Astrocyte (in vitro differentiated cells and primary cell): ENCODE data around the gene MSI1. TPM values are rescaled to one million over a fixed set of nuclear protein-coding genes. Genes with fewer than 3 reads are reported as not detected.
A peak's percentile ranks its signal among the peaks of the same experiment; 100 is the strongest.

Experiments used
- DNase-seq: peaks from one replicate; pipeline ENCODE4 v3.0.0-alpha.2; 2010; ENCODE audit warnings: low read depth
- FAIRE-seq: peaks from 2 replicates; lab custom pipeline; 2011; peaks lifted over from hg19 to GRCh38; lab: Jason Lieb, UNC
- H2AFZ ChIP-seq: 2 replicates; pipeline ENCODE4 v1.6.0; 2012; ENCODE audit warnings: low read depth, low read length, inconsistent platforms
- H3K27ac ChIP-seq: 2 replicates; pipeline ENCODE4 v1.5.1; 2011; ENCODE audit warnings: low read depth, low read length, inconsistent platforms
- H3K27me3 ChIP-seq: 2 replicates; pipeline ENCODE4 v1.6.0; 2011; ENCODE audit warnings: low read length, inconsistent platforms; ENCODE audit not compliant: insufficient read depth
- H3K36me3 ChIP-seq: 2 replicates; pipeline ENCODE4 v1.5.1; 2011; ENCODE audit warnings: low read length, inconsistent platforms; ENCODE audit not compliant: insufficient read depth
- H3K4me1 ChIP-seq: 2 replicates; pipeline ENCODE4 v1.5.1; 2011; ENCODE audit warnings: low read length, inconsistent platforms; ENCODE audit not compliant: insufficient read depth
- H3K4me2 ChIP-seq: 2 replicates; pipeline ENCODE4 v1.6.0; 2012; ENCODE audit warnings: low read length, inconsistent platforms
- H3K4me3 ChIP-seq: 2 replicates; pipeline ENCODE4 v1.5.1; 2011; ENCODE audit warnings: low read depth, mild to moderate bottlenecking, low read length, inconsistent platforms; ENCODE audit not compliant: insufficient read depth
- H3K79me2 ChIP-seq: 2 replicates; pipeline ENCODE4 v1.6.0; 2012; ENCODE audit warnings: mild to moderate bottlenecking, low read length, inconsistent platforms; ENCODE audit not compliant: insufficient read depth
- H3K9ac ChIP-seq: 2 replicates; pipeline ENCODE4 v1.6.0; 2012; ENCODE audit warnings: mild to moderate bottlenecking, low read length, inconsistent platforms
- H3K9me3 ChIP-seq: 2 replicates; pipeline ENCODE4 v1.5.1; 2012; ENCODE audit warnings: low read depth, mild to moderate bottlenecking, low read length, inconsistent platforms; ENCODE audit not compliant: insufficient read depth
- H4K20me1 ChIP-seq: 2 replicates; pipeline ENCODE4 v1.6.0; 2012; ENCODE audit warnings: low read length, inconsistent platforms; ENCODE audit not compliant: insufficient read depth
- H3K27ac Mint-ChIP-seq: one replicate; pipeline ENCODE4 v1.8.0; 2021; ENCODE audit warnings: mild to moderate bottlenecking, mixed read lengths; ENCODE audit not compliant: unreplicated experiment
- H3K27me3 Mint-ChIP-seq: one replicate; pipeline ENCODE4 v1.8.0; 2021; ENCODE audit warnings: low read depth, mixed read lengths; ENCODE audit not compliant: unreplicated experiment
- H3K36me3 Mint-ChIP-seq: one replicate; pipeline ENCODE4 v1.8.0; 2021; ENCODE audit warnings: low read depth, mixed read lengths; ENCODE audit not compliant: unreplicated experiment
- H3K4me1 Mint-ChIP-seq: one replicate; pipeline ENCODE4 v1.8.0; 2021; ENCODE audit warnings: low read depth, mixed read lengths; ENCODE audit not compliant: unreplicated experiment
- H3K4me3 Mint-ChIP-seq: one replicate; pipeline ENCODE4 v1.8.0; 2021; ENCODE audit warnings: mild to moderate bottlenecking, moderate library complexity, mixed read lengths; ENCODE audit not compliant: unreplicated experiment
- H3K9me3 Mint-ChIP-seq: one replicate; pipeline ENCODE4 v1.8.0; 2021; ENCODE audit warnings: mild to moderate bottlenecking, mixed read lengths; ENCODE audit not compliant: unreplicated experiment
- EZH2 ChIP-seq: IDR thresholded peaks from 2 replicates; pipeline ENCODE4 v1.6.1; 2012; ENCODE audit warnings: mild to moderate bottlenecking, low read length, inconsistent platforms; ENCODE audit not compliant: insufficient read depth
- total RNA-seq: library from RNA; stranded (reverse); gene quantifications from 2 replicates; pipeline ENCODE4 v1.2.1, GENCODE V29; 2021
- TF ChIP-seq, protein P1 (sequence below): IDR thresholded peaks from 2 replicates; pipeline ENCODE4 v1.5.1; 2011; ENCODE audit warnings: low read depth, mild to moderate bottlenecking, inconsistent platforms, low read length, moderate library complexity; ENCODE audit not compliant: insufficient read depth

The MSI1 gene
- total RNA-seq, 1 donor from 2014 or later: 16.0 TPM

DNA sequence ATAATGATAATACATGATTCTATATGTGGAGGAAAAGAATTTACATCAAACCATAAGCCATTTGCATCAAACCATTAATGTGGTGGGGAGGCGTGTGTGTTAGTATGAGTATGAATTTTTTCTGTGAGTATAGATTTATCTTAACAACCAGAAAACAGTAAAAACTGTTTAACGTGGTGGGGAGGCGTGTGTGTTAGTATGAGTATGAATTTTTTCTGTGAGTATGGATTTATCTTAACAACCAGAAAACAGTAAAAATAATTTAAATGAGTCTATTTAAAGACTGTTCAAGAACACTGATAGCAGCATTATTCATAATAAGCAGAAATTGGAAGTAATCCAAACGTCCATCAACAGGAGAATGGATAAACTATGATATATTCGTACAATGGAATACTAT, 9.1 kb upstream of the MSI1 start:
- peaks cover 5% of the 10 kb centered on the region for H3K27me3 Mint-ChIP-seq
- Histone ChIP-seq H3K79me2 (no peaks in the 10 kb centered on the region), H2AFZ (no peak overlapping the region), H3K27me3 (peaks cover 17% of the 10 kb centered on the region), H3K36me3 (no peaks in the 10 kb centered on the region), H3K27ac (no peak overlapping the region), H4K20me1 (no peaks in the 10 kb centered on the region), H3K9me3 (no peaks in the 10 kb centered on the region), H3K4me2 (no peak overlapping the region), H3K4me1 (no peaks in the 10 kb centered on the region), H3K4me3 (no peak overlapping the region), H3K9ac (no peak overlapping the region)
- H3K36me3 Mint-ChIP-seq: no peaks in the 10 kb centered on the region
- no peak overlapping the region for H3K4me3 Mint-ChIP-seq
- H3K9me3 Mint-ChIP-seq: no peaks in the 10 kb centered on the region
- peaks cover 21% of the 10 kb centered on the region for H3K4me1 Mint-ChIP-seq
- H3K27ac Mint-ChIP-seq: no peak overlapping the region
- no peak for TF ChIP-seq EZH2
- TF ChIP-seq, protein P1, sequence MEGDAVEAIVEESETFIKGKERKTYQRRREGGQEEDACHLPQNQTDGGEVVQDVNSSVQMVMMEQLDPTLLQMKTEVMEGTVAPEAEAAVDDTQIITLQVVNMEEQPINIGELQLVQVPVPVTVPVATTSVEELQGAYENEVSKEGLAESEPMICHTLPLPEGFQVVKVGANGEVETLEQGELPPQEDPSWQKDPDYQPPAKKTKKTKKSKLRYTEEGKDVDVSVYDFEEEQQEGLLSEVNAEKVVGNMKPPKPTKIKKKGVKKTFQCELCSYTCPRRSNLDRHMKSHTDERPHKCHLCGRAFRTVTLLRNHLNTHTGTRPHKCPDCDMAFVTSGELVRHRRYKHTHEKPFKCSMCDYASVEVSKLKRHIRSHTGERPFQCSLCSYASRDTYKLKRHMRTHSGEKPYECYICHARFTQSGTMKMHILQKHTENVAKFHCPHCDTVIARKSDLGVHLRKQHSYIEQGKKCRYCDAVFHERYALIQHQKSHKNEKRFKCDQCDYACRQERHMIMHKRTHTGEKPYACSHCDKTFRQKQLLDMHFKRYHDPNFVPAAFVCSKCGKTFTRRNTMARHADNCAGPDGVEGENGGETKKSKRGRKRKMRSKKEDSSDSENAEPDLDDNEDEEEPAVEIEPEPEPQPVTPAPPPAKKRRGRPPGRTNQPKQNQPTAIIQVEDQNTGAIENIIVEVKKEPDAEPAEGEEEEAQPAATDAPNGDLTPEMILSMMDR: no peak
- no peak for DNase-seq
- FAIRE-seq: no peak

DNA sequence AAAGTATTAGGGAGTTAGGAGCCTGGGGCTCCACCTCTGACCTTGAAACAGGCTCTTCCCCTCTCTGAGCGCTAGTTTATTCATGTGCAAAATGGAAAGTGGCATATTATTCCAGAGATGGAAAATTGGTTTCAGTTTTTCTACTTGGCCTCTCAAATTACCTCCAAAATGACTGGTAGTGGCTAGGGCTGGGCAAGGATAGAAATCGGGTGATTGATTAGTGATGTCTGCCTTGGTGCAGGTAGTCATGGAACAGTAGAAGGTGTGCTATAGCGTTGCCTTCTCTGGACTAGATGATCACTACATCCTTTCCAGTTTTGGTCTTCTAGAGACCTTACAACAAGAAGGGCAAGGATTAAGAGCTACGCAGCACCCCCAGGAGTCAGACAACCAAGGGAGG, 8.6 kb upstream of the MSI1 start:
- Mint-ChIP-seq H3K27me3 (peaks cover 9% of the 10 kb centered on the region), H3K27ac (no peak overlapping the region), H3K9me3 (no peaks in the 10 kb centered on the region), H3K36me3 (no peaks in the 10 kb centered on the region), H3K4me3 (no peak overlapping the region), H3K4me1 (peaks cover 21% of the 10 kb centered on the region)
- H3K79me2 ChIP-seq: no peaks in the 10 kb centered on the region
- H3K4me3 ChIP-seq: no peak overlapping the region
- no peaks in the 10 kb centered on the region for H3K4me1 ChIP-seq
- no peaks in the 10 kb centered on the region for H4K20me1 ChIP-seq
- no peaks in the 10 kb centered on the region for H3K9me3 ChIP-seq
- H2AFZ ChIP-seq: no peak overlapping the region
- H3K4me2 ChIP-seq: no peak overlapping the region
- peaks cover 17% of the 10 kb centered on the region for H3K27me3 ChIP-seq
- no peak overlapping the region for H3K27ac ChIP-seq
- TF ChIP-seq, protein P1: no peak
- TF ChIP-seq EZH2: no peak
- no peaks in the 10 kb centered on the region for H3K36me3 ChIP-seq
- H3K9ac ChIP-seq: no peak overlapping the region
- no peak for DNase-seq
- FAIRE-seq: no peak

DNA sequence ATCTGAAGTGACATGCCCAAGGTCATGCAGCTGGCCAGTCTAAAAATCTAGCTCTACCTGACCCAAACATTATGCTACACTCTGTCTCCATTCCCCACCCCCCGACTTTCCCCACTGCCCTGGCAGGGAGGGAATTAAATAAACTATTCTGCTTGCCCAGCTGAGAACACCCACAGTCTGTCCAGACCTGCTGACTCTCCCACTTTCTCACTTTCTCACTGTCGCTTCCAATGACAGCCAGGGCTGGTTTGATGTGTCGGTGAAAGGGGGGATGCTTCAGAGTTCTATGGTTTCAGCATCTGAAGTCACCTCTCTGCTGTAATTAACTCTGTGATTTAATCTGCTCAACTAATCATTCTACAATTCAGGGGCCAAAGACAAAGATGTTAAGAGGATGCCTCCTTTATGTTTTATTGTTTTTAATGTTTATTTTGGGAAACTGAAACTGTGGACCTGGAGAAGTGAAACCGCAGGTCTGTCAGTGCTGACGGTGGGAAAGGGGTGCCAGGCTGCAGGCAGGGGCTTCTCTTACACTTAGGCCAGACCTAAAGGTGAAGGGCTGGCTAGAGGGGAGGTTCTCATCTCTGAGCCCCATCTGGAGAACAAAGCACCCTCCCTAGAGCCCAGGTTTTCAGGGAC, 8.1 kb upstream of the MSI1 start:
- Histone ChIP-seq H4K20me1 (no peaks in the 10 kb centered on the region), H3K9ac (no peak overlapping the region), H3K4me3 (no peak overlapping the region), H3K79me2 (no peaks in the 10 kb centered on the region), H3K9me3 (no peaks in the 10 kb centered on the region), H3K36me3 (no peaks in the 10 kb centered on the region), H3K4me1 (no peaks in the 10 kb centered on the region), H3K27me3 (peaks cover 19% of the 10 kb centered on the region), H3K4me2 (no peak overlapping the region), H2AFZ (no peak overlapping the region), H3K27ac (no peak overlapping the region)
- H3K36me3 Mint-ChIP-seq: no peaks in the 10 kb centered on the region
- H3K4me3 Mint-ChIP-seq: peak overlapping the region; percentile 60
- peak overlapping the region; percentile 53 for H3K27ac Mint-ChIP-seq
- TF ChIP-seq, protein P1: no peak
- no peak for TF ChIP-seq EZH2
- FAIRE-seq (no peak), DNase-seq (no peak)
- peaks cover 11% of the 10 kb centered on the region for H3K27me3 Mint-ChIP-seq
- no peaks in the 10 kb centered on the region for H3K9me3 Mint-ChIP-seq
- H3K4me1 Mint-ChIP-seq: peaks cover 18% of the 10 kb centered on the region
